Right lobe of liver (tissue), 4 donors: ENCODE data around the gene MAPK8.

Experiments
- POLR2A ChIP-seq: fragments of 450-650 bp; IDR thresholded peaks from one replicate; pipeline ENCODE4 v1.6.1; 2017; ENCODE audit warnings: antibody characterized with exemption, mild to moderate bottlenecking
- TF ChIP-seq, protein P1 (sequence below), 4 donors: fragments of 200-600 bp in 3 of 4; fragments of 450-650 bp in 1 of 4; IDR thresholded peaks; one replicate each; pipeline versions ENCODE4 v1.5.1 to v1.8.0; 2016 to 2022; ENCODE audit warnings: antibody characterized with exemption in 4 of 4, mild to moderate bottlenecking in 2 of 4
- donor health status: DM: no; HTN: no; CAD: no.
- donor health status: DM: no; HTN: no; CAD: no.
- donor health status: DM: no; HTN: yes; CAD: no.

DNA sequence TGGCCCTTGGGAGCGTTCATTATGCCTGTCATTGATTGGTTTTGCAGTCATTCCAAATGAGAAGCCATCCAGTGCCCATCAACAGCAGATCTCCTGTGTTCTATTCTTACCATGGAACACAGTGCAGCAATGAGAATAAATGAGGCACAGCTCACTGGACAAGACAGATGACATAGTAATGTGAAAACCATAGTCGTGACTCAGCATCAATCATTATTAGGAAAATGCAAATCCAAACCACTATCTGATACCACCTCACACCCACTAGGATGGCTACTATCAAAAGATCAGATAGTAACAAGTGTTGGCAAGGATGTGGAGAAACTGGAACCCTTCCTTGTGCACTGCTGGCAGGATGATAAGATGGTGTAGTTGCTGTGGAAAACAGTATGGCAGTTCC lies 153.7 kb downstream of the MAPK8 start:
- TF ChIP-seq, protein P1, sequence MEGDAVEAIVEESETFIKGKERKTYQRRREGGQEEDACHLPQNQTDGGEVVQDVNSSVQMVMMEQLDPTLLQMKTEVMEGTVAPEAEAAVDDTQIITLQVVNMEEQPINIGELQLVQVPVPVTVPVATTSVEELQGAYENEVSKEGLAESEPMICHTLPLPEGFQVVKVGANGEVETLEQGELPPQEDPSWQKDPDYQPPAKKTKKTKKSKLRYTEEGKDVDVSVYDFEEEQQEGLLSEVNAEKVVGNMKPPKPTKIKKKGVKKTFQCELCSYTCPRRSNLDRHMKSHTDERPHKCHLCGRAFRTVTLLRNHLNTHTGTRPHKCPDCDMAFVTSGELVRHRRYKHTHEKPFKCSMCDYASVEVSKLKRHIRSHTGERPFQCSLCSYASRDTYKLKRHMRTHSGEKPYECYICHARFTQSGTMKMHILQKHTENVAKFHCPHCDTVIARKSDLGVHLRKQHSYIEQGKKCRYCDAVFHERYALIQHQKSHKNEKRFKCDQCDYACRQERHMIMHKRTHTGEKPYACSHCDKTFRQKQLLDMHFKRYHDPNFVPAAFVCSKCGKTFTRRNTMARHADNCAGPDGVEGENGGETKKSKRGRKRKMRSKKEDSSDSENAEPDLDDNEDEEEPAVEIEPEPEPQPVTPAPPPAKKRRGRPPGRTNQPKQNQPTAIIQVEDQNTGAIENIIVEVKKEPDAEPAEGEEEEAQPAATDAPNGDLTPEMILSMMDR (IDR thresholded peaks at IDR 0.05) = no peak
- no peak for TF ChIP-seq POLR2A
